Measurements from ENCODE around the gene POLRMT.

GRCh38 chr19:644789-645188 lies 11.5 kb upstream of the POLRMT start:
- TF ChIP-seq, protein P1, sequence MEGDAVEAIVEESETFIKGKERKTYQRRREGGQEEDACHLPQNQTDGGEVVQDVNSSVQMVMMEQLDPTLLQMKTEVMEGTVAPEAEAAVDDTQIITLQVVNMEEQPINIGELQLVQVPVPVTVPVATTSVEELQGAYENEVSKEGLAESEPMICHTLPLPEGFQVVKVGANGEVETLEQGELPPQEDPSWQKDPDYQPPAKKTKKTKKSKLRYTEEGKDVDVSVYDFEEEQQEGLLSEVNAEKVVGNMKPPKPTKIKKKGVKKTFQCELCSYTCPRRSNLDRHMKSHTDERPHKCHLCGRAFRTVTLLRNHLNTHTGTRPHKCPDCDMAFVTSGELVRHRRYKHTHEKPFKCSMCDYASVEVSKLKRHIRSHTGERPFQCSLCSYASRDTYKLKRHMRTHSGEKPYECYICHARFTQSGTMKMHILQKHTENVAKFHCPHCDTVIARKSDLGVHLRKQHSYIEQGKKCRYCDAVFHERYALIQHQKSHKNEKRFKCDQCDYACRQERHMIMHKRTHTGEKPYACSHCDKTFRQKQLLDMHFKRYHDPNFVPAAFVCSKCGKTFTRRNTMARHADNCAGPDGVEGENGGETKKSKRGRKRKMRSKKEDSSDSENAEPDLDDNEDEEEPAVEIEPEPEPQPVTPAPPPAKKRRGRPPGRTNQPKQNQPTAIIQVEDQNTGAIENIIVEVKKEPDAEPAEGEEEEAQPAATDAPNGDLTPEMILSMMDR (tag by site-specific recombination; IDR thresholded peaks at IDR 0.05) = no peak
- no peak for TF ChIP-seq ZNF660 (tag by site-specific recombination; IDR thresholded peaks at IDR 0.05)
- no peak for TF ChIP-seq ZFP3 (tag by site-specific recombination; IDR thresholded peaks at IDR 0.05; ENCODE audit: low read depth)
- TF ChIP-seq, protein P2, sequence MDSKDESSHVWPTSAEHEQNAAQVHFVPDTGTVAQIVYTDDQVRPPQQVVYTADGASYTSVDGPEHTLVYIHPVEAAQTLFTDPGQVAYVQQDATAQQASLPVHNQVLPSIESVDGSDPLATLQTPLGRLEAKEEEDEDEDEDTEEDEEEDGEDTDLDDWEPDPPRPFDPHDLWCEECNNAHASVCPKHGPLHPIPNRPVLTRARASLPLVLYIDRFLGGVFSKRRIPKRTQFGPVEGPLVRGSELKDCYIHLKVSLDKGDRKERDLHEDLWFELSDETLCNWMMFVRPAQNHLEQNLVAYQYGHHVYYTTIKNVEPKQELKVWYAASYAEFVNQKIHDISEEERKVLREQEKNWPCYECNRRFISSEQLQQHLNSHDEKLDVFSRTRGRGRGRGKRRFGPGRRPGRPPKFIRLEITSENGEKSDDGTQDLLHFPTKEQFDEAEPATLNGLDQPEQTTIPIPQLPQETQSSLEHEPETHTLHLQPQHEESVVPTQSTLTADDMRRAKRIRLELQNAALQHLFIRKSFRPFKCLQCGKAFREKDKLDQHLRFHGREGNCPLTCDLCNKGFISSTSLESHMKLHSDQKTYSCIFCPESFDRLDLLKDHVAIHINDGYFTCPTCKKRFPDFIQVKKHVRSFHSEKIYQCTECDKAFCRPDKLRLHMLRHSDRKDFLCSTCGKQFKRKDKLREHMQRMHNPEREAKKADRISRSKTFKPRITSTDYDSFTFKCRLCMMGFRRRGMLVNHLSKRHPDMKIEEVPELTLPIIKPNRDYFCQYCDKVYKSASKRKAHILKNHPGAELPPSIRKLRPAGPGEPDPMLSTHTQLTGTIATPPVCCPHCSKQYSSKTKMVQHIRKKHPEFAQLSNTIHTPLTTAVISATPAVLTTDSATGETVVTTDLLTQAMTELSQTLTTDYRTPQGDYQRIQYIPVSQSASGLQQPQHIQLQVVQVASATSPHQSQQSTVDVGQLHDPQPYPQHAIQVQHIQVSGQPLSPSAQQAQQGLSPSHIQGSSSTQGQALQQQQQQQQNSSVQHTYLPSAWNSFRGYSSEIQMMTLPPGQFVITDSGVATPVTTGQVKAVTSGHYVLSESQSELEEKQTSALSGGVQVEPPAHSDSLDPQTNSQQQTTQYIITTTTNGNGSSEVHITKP (tag by site-specific recombination; IDR thresholded peaks at IDR 0.05) = no peak
- no peak for TF ChIP-seq ZNF2 (tag by site-specific recombination; IDR thresholded peaks at IDR 0.05)
